Activated T-cell treated with anti-CD3 and anti-CD28 coated beads, Interleukin-2, amount 50 U/mL, for 72 hours (primary cell): ENCODE results near the gene CTBS. TPM values are rescaled to one million over a fixed set of nuclear protein-coding genes. Genes with fewer than 3 reads are reported as not detected.

ENCODE experiments used
- ATAC-seq, 2 donors: fragments of 150-1000 bp; cut with Tn5 transposase; replicated peaks in 1 of 2; 2 replicates each; pipeline ENCODE4 v1.10.0; 2021; ENCODE audit warnings: moderate library complexity in 2 of 2, mild to moderate bottlenecking in 1 of 2
- DNase-seq, 2 donors: peaks; one replicate each; pipeline ENCODE4 v3.0.0; 2021 to 2022; ENCODE audit warnings: mixed read lengths in 1 of 2
- H3K27ac Mint-ChIP-seq: one replicate; pipeline ENCODE4 v1.8.0; 2022; ENCODE audit warnings: mild to moderate bottlenecking, moderate library complexity, mixed read lengths
- H3K27me3 Mint-ChIP-seq: one replicate; pipeline ENCODE4 v1.8.0; 2022; ENCODE audit warnings: low read depth, mixed read lengths
- H3K36me3 Mint-ChIP-seq, 2 donors: one replicate each; pipeline ENCODE4 v1.8.0; 2022; ENCODE audit warnings: mixed read lengths in 2 of 2, mild to moderate bottlenecking in 1 of 2; ENCODE audit not compliant: insufficient read depth in 2 of 2
- H3K4me1 Mint-ChIP-seq: one replicate; pipeline ENCODE4 v1.8.0; 2022; ENCODE audit warnings: low read depth, mixed read lengths
- H3K4me3 Mint-ChIP-seq, 2 donors: one replicate each; pipeline ENCODE4 v1.8.0; 2022; ENCODE audit warnings: mild to moderate bottlenecking in 2 of 2, mixed read lengths in 2 of 2, moderate library complexity in 2 of 2
- H3K9me3 Mint-ChIP-seq, 2 donors: one replicate each; pipeline ENCODE4 v1.8.0; 2022; ENCODE audit warnings: mixed read lengths in 2 of 2
- total RNA-seq, 2 donors: library from RNA; stranded (reverse); gene quantifications; one replicate each; pipeline ENCODE4 v1.2.3, GENCODE V29; 2022

Gene CTBS
- 10 to 100 TPM; 27.2 to 31.3 TPM for total RNA-seq

- Mint-ChIP-seq H3K4me1 (peaks cover 51% of the 10 kb centered on the region), H3K9me3 (peaks cover 0 to 3% of the 10 kb centered on the region in 2 donors), H3K4me3 (peak within 1 kb of the TSS; percentile 89 to 99), H3K27ac (peak within 1 kb of the TSS; percentile 100), H3K27me3 (no peaks in the 10 kb centered on the region), H3K36me3 (peaks cover 12 to 17% of the 10 kb centered on the region in 2 donors)
- DNase-seq: peak; percentile 88 to 89
- ATAC-seq: peak; percentile 88
These were observed at the start of gene CTBS for GRCh38 chr1:84573967-84574842. TSS of gene CTBS (minus strand) at chr1:84574440. CDS start at chr1:84574415, 25 bp downstream.

GRCh38 chr1:84621553-84621952 is 47.3 kb upstream of the CTBS start:
- Mint-ChIP-seq H3K4me1 (peaks cover 27% of the 10 kb centered on the region), H3K4me3 (no peak overlapping the region), H3K27ac (no peak overlapping the region), H3K36me3 (no peaks in the 10 kb centered on the region), H3K9me3 (no peaks in the 10 kb centered on the region), H3K27me3 (peaks cover 6% of the 10 kb centered on the region)
- ATAC-seq (no peak), DNase-seq (no peak)

- H3K36me3 Mint-ChIP-seq: no peaks in the 10 kb centered on the region
- DNase-seq (peak; percentile 83 to 90), ATAC-seq (peak; percentile 89 to 90)
- H3K4me1 Mint-ChIP-seq: peaks cover 27% of the 10 kb centered on the region
- H3K4me3 Mint-ChIP-seq: peak overlapping the region; percentile 85 to 88
- no peaks in the 10 kb centered on the region for H3K9me3 Mint-ChIP-seq
- H3K27me3 Mint-ChIP-seq: no peaks in the 10 kb centered on the region
- H3K27ac Mint-ChIP-seq: peak overlapping the region; percentile 39
These were observed 46.6 kb upstream of the CTBS start for GRCh38 chr1:84620720-84621313.

GRCh38 chr1:84619383-84620102 is 45.3 kb upstream of the CTBS start:
- peaks cover 1 to 4% of the 10 kb centered on the region in 2 donors for H3K36me3 Mint-ChIP-seq
- ATAC-seq: peak; percentile 53 to 63
- H3K27me3 Mint-ChIP-seq: no peaks in the 10 kb centered on the region
- H3K27ac Mint-ChIP-seq: peak overlapping the region; percentile 88
- DNase-seq: peak; percentile 56 to 77
- peak overlapping the region; percentile 64 to 72 for H3K4me3 Mint-ChIP-seq
- H3K9me3 Mint-ChIP-seq: peaks cover 3 to 6% of the 10 kb centered on the region in 2 donors
- peaks cover 27% of the 10 kb centered on the region for H3K4me1 Mint-ChIP-seq

GRCh38 chr1:84617349-84617748 is 43.1 kb upstream of the CTBS start:
- H3K9me3 Mint-ChIP-seq: peaks cover 7 to 9% of the 10 kb centered on the region in 2 donors
- H3K4me3 Mint-ChIP-seq: no peak overlapping the region
- no peaks in the 10 kb centered on the region for H3K27me3 Mint-ChIP-seq
- ATAC-seq: no peak
- no peak for DNase-seq
- peaks cover 11 to 18% of the 10 kb centered on the region in 2 donors for H3K36me3 Mint-ChIP-seq
- no peak overlapping the region for H3K27ac Mint-ChIP-seq
- H3K4me1 Mint-ChIP-seq: peaks cover 23% of the 10 kb centered on the region

- DNase-seq (no peak), ATAC-seq (no peak)
- Mint-ChIP-seq H3K4me1 (peaks cover 25% of the 10 kb centered on the region), H3K27ac (no peak overlapping the region), H3K27me3 (no peaks in the 10 kb centered on the region), H3K9me3 (peaks cover 9 to 11% of the 10 kb centered on the region in 2 donors), H3K4me3 (no peak overlapping the region), H3K36me3 (peaks cover 12 to 20% of the 10 kb centered on the region in 2 donors)
These were observed 41.5 kb upstream of the CTBS start for GRCh38 chr1:84615790-84616189.

GRCh38 chr1:84613887-84614286 is 39.6 kb upstream of the CTBS start:
- Mint-ChIP-seq H3K36me3 (peaks cover 13 to 21% of the 10 kb centered on the region in 2 donors), H3K4me3 (no peak overlapping the region), H3K27ac (no peak overlapping the region), H3K4me1 (peaks cover 9% of the 10 kb centered on the region), H3K27me3 (no peaks in the 10 kb centered on the region), H3K9me3 (peaks cover 10 to 12% of the 10 kb centered on the region in 2 donors)
- ATAC-seq: no peak
- no peak for DNase-seq

GRCh38 chr1:84613026-84613425 is 38.8 kb upstream of the CTBS start:
- Mint-ChIP-seq H3K36me3 (peaks cover 13 to 21% of the 10 kb centered on the region in 2 donors), H3K4me1 (peaks cover 9% of the 10 kb centered on the region), H3K9me3 (peaks cover 10 to 12% of the 10 kb centered on the region in 2 donors), H3K27me3 (no peaks in the 10 kb centered on the region), H3K4me3 (no peak overlapping the region), H3K27ac (no peak overlapping the region)
- no peak for DNase-seq
- ATAC-seq: no peak

GRCh38 chr1:84611796-84612195 is 37.6 kb upstream of the CTBS start:
- Mint-ChIP-seq H3K27me3 (no peaks in the 10 kb centered on the region), H3K27ac (peak overlapping the region; percentile 19), H3K36me3 (peaks cover 13 to 21% of the 10 kb centered on the region in 2 donors), H3K4me1 (peaks cover 9% of the 10 kb centered on the region), H3K9me3 (peaks cover 10 to 12% of the 10 kb centered on the region in 2 donors), H3K4me3 (peak overlapping the region; percentile 8 to 22)
- ATAC-seq (no peak), DNase-seq (no peak)

GRCh38 chr1:84611091-84611490 is 36.9 kb upstream of the CTBS start:
- Mint-ChIP-seq H3K27me3 (no peaks in the 10 kb centered on the region), H3K27ac (no peak overlapping the region), H3K4me1 (peaks cover 9% of the 10 kb centered on the region), H3K36me3 (peaks cover 17 to 27% of the 10 kb centered on the region in 2 donors), H3K4me3 (peak overlapping the region in 1 of 2 donors; percentile 22), H3K9me3 (peaks cover 13 to 17% of the 10 kb centered on the region in 2 donors)
- no peak for ATAC-seq
- DNase-seq: no peak

GRCh38 chr1:84606977-84607376 is 32.7 kb upstream of the CTBS start:
- Mint-ChIP-seq H3K4me3 (no peak overlapping the region), H3K27ac (no peak overlapping the region), H3K27me3 (no peaks in the 10 kb centered on the region), H3K9me3 (peaks cover 13 to 22% of the 10 kb centered on the region in 2 donors), H3K4me1 (peaks cover 8% of the 10 kb centered on the region), H3K36me3 (peaks cover 25 to 27% of the 10 kb centered on the region in 2 donors)
- ATAC-seq (no peak), DNase-seq (no peak)

GRCh38 chr1:84605157-84605556 is 30.9 kb upstream of the CTBS start:
- no peak for DNase-seq
- Mint-ChIP-seq H3K36me3 (peaks cover 25 to 27% of the 10 kb centered on the region in 2 donors), H3K27ac (no peak overlapping the region), H3K9me3 (peaks cover 11 to 18% of the 10 kb centered on the region in 2 donors), H3K4me1 (peaks cover 10% of the 10 kb centered on the region), H3K27me3 (no peaks in the 10 kb centered on the region), H3K4me3 (no peak overlapping the region)
- no peak for ATAC-seq
